Activated CD8-positive, alpha-beta memory T cell treated with anti-CD3 and anti-CD28 coated beads for 4 hours (primary cell): ENCODE data around the gene BPI.
"Not testable (repeated sequence)": the region's sequence is repeated elsewhere in the genome, so short reads cannot be mapped to it uniquely, and the experiment has no call there.

ENCODE experiments used
- DNase-seq, 2 donors: peaks; one replicate each; pipeline ENCODE4 v3.0.0-alpha.2; 2020; ENCODE audit warnings: low read depth in 2 of 2

BPI gene

GRCh38 chr20:38278131-38278530 lies 25.8 kb upstream of the BPI start:
- DNase-seq = no peak

GRCh38 chr20:38278763-38279162 lies 25.2 kb upstream of the BPI start:
- no peak for DNase-seq

- DNase-seq = not testable (repeated sequence)
Measured at GRCh38 chr20:38281176-38281915, 22.6 kb upstream of the BPI start.

- no peak for DNase-seq
Measured at GRCh38 chr20:38283236-38283635, 20.7 kb upstream of the BPI start.

GRCh38 chr20:38284066-38284650 lies 19.8 kb upstream of the BPI start:
- not testable (repeated sequence) for DNase-seq

GRCh38 chr20:38284893-38285444 lies 19.0 kb upstream of the BPI start:
- no peak for DNase-seq

GRCh38 chr20:38286586-38287531 lies 17.1 kb upstream of the BPI start:
- DNase-seq = no peak

GRCh38 chr20:38290829-38291814 lies 12.8 kb upstream of the BPI start:
- no peak for DNase-seq

GRCh38 chr20:38291966-38292365 lies 12.0 kb upstream of the BPI start:
- DNase-seq = no peak

- DNase-seq = no peak
Measured at GRCh38 chr20:38293491-38294065, 10.4 kb upstream of the BPI start.

- no peak for DNase-seq
Measured at GRCh38 chr20:38294076-38294591, 9.8 kb upstream of the BPI start.

GRCh38 chr20:38295811-38296210 lies 8.1 kb upstream of the BPI start:
- no peak for DNase-seq

- DNase-seq = no peak
Measured at GRCh38 chr20:38296433-38296832, 7.5 kb upstream of the BPI start.

- DNase-seq = no peak
Measured at GRCh38 chr20:38297916-38298674, 5.9 kb upstream of the BPI start.

- DNase-seq = no peak
Measured at GRCh38 chr20:38298768-38299288, 5.1 kb upstream of the BPI start.

- DNase-seq = no peak
Measured at GRCh38 chr20:38299963-38300362, 4.0 kb upstream of the BPI start.

GRCh38 chr20:38300438-38300837 lies 3.5 kb upstream of the BPI start:
- DNase-seq = no peak

GRCh38 chr20:38301309-38301708 lies 2.6 kb upstream of the BPI start:
- no peak for DNase-seq

- DNase-seq = no peak
Measured at GRCh38 chr20:38302786-38303185, 1.2 kb upstream of the BPI start.
